CD14-positive monocyte (primary cell): ENCODE data around the gene GREB1. TPM values are rescaled to one million over a fixed set of nuclear protein-coding genes. Genes with fewer than 3 reads are reported as not detected.

Experiments
- DNase-seq, 3 donors: peaks; one replicate each; pipeline ENCODE4 v3.0.0-alpha.2; 2011 to 2022
- H2AFZ ChIP-seq: 2 replicates; pipeline ENCODE4 v1.6.0; 2012; ENCODE audit warnings: mild to moderate bottlenecking, low read depth, low read length, inconsistent platforms; ENCODE audit not compliant: insufficient read depth, poor library complexity, severe bottlenecking
- H3K27ac ChIP-seq, 2 donors: 1 replicate in 1 of 2; 2 replicates in 1 of 2; pipeline ENCODE4 v1.5.1; 2012 to 2013; ENCODE audit warnings: low read length in 2 of 2, control low read depth in 1 of 2, inconsistent platforms in 1 of 2, low read depth in 1 of 2, mild to moderate bottlenecking in 1 of 2
- H3K27me3 ChIP-seq, 2 donors: one replicate each; pipeline versions ENCODE4 v1.6.0 to v1.6.1; 2011 to 2013; ENCODE audit warnings: low read length in 2 of 2; ENCODE audit not compliant: control insufficient read depth in 2 of 2, insufficient read depth in 2 of 2
- H3K36me3 ChIP-seq, 2 donors: replicated peaks in 1 of 2; 1 replicate in 1 of 2; 2 replicates in 1 of 2; pipeline versions ENCODE4 v1.5.1 to v1.6.1; 2012 to 2013; ENCODE audit warnings: low read length in 2 of 2, control low read depth in 1 of 2, inconsistent platforms in 1 of 2, mild to moderate bottlenecking in 1 of 2; ENCODE audit not compliant: insufficient read depth in 2 of 2, control insufficient read depth in 1 of 2
- H3K4me1 ChIP-seq, 2 donors: 1 replicate in 1 of 2; 2 replicates in 1 of 2; pipeline versions ENCODE4 v1.5.1 to v1.6.1; 2012 to 2013; ENCODE audit warnings: low read length in 2 of 2, control low read depth in 1 of 2, inconsistent platforms in 1 of 2, mild to moderate bottlenecking in 1 of 2, moderate library complexity in 1 of 2; ENCODE audit not compliant: insufficient read depth in 2 of 2, control insufficient read depth in 1 of 2
- H3K4me2 ChIP-seq: replicated peaks from 2 replicates; pipeline ENCODE3; 2012; ENCODE audit warnings: low read length, moderate library complexity, mild to moderate bottlenecking; ENCODE audit not compliant: poor library complexity, severe bottlenecking; ENCODE audit errors: extremely low read depth
- H3K4me3 ChIP-seq, 3 experiments: fragments of 200-600 bp in 1 of 3; sonication (generic) in 1 of 3; replicated peaks in 1 of 3; 1 replicate in 2 of 3; 2 replicates in 1 of 3; pipeline ENCODE4 v1.5.1; 2011 to 2013; ENCODE audit warnings: low read length in 3 of 3, mild to moderate bottlenecking in 3 of 3, control low read depth in 2 of 3, low read depth in 2 of 3, inconsistent platforms in 1 of 3, moderate library complexity in 1 of 3
- H3K79me2 ChIP-seq: 2 replicates; pipeline ENCODE4 v1.6.0; 2012; ENCODE audit warnings: mild to moderate bottlenecking, control low read depth, inconsistent platforms, low read length, moderate library complexity; ENCODE audit not compliant: insufficient read depth
- H3K9ac ChIP-seq: 2 replicates; pipeline ENCODE4 v1.6.0; 2017; ENCODE audit warnings: low read length, mild to moderate bottlenecking; ENCODE audit not compliant: insufficient read depth, poor library complexity, severe bottlenecking
- H3K9me3 ChIP-seq, 2 donors: replicated peaks in 1 of 2; 1 replicate in 1 of 2; 2 replicates in 1 of 2; pipeline versions ENCODE4 v1.5.1 to v1.6.1; 2012 to 2013; ENCODE audit warnings: low read length in 2 of 2, control low read depth in 1 of 2; ENCODE audit not compliant: control insufficient read depth in 1 of 2, insufficient read depth in 1 of 2
- H4K20me1 ChIP-seq: 2 replicates; pipeline ENCODE4 v1.6.0; 2012; ENCODE audit warnings: mild to moderate bottlenecking, low read length, control low read depth, moderate library complexity; ENCODE audit not compliant: insufficient read depth
- H3K27ac Mint-ChIP-seq, 7 donors: one replicate each; pipeline ENCODE4 v1.8.0; 2020; ENCODE audit warnings: mild to moderate bottlenecking in 7 of 7, mixed read lengths in 7 of 7, moderate library complexity in 6 of 7, inconsistent platforms in 2 of 7
- H3K27me3 Mint-ChIP-seq, 3 donors: one replicate each; pipeline ENCODE4 v1.8.0; 2021 to 2022; ENCODE audit warnings: low read depth in 3 of 3, mild to moderate bottlenecking in 3 of 3, mixed read lengths in 3 of 3, moderate library complexity in 3 of 3, inconsistent platforms in 1 of 3
- H3K36me3 Mint-ChIP-seq, 2 donors: one replicate each; pipeline ENCODE4 v1.8.0; 2020; ENCODE audit warnings: mixed read lengths in 2 of 2, inconsistent platforms in 1 of 2, mild to moderate bottlenecking in 1 of 2
- H3K4me1 Mint-ChIP-seq: one replicate; pipeline ENCODE4 v1.8.0; 2020; ENCODE audit warnings: mild to moderate bottlenecking, mixed read lengths
- H3K4me3 Mint-ChIP-seq, 2 donors: one replicate each; pipeline ENCODE4 v1.8.0; 2020; ENCODE audit warnings: mild to moderate bottlenecking in 2 of 2, mixed read lengths in 2 of 2, moderate library complexity in 1 of 2
- H3K9me3 Mint-ChIP-seq, 7 donors: one replicate each; pipeline ENCODE4 v1.8.0; 2020 to 2022; ENCODE audit warnings: mixed read lengths in 7 of 7, mild to moderate bottlenecking in 6 of 7, moderate library complexity in 6 of 7, inconsistent platforms in 2 of 7
- CTCF ChIP-seq: fragments of 200-600 bp; IDR thresholded peaks from one replicate; pipeline ENCODE4 v1.8.0; 2022; ENCODE audit warnings: antibody characterized with exemption, mild to moderate bottlenecking
- WGBS: methylation state at CpG from one replicate; pipeline ENCODE4 v1.1.5; 2013; ENCODE audit warnings: missing lambda C conversion rate; ENCODE audit not compliant: insufficient coverage; 5-methylcytosine and 5-hydroxymethylcytosine counted together
- intact Hi-C, 2 donors: fragments of 100-400 bp; cut with micrococcal nuclease; formaldehyde crosslinking; loops; one replicate each; pipeline versions ENCODE4 v1.15.0 to v1.15.1; 2023
- polyA plus RNA-seq, 3 donors: library from polyadenylated mRNA; depleted of rRNA in 1 of 3; unstranded in 2 of 3; stranded (reverse) in 1 of 3; fragments of 300-500 nt in 2 of 3; fragments of >200 nt in 1 of 3; fragmentation: Illumina TruSeq in 2 of 3; gene quantifications; 1 replicate in 2 of 3; 2 replicates in 1 of 3; pipeline ENCODE4 v1.2.3, GENCODE V29; 2012 to 2021

Gene GREB1
- polyA plus RNA-seq, 3 donors, result not detected

DNA sequence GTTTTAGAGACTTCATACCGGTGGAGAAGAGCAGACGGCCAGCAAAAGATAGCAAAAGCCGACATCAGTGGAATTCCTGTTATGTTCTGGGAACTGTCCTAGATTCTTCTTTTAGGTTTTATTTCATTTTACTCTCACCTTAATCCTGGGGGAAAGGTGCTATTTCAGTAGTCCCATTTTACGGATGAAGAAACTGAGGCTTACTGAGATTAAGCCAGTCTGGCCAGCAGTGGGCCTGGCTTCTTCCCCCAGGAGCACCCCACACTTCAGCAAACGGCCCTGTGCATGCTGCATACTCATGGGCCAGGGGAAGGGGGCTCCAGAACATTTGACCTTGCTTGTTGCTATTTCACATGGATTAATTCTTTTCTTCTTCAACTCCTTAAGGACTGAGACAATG is 79.5 kb downstream of the GREB1 start:
- H3K4me3 ChIP-seq, result no peak overlapping the region
- Mint-ChIP-seq H3K27ac (no peak overlapping the region), H3K4me1 (peaks cover 4% of the 10 kb centered on the region), H3K36me3 (no peaks in the 10 kb centered on the region), H3K9me3 (no peaks in the 10 kb centered on the region), H3K27me3 (peaks cover 3 to 9% (median 6%) of the 10 kb centered on the region in 3 donors), H3K4me3 (no peak overlapping the region)
- 75% methylated on average over 2 of the region's 5 CpGs for WGBS
- no peaks in the 10 kb centered on the region for H3K79me2 ChIP-seq
- no peaks in the 10 kb centered on the region for H3K9me3 ChIP-seq
- H3K4me2 ChIP-seq, result no peak overlapping the region
- no peak overlapping the region for H2AFZ ChIP-seq
- TF ChIP-seq CTCF, result no peak
- no peak for DNase-seq
- H3K9ac ChIP-seq, result no peak overlapping the region
- H3K4me1 ChIP-seq, result no peaks in the 10 kb centered on the region
- H3K36me3 ChIP-seq, result no peaks in the 10 kb centered on the region
- H3K27me3 ChIP-seq, result no peaks in the 10 kb centered on the region
- intact Hi-C loops, result no loop called here
- H3K27ac ChIP-seq, result no peak overlapping the region
- H4K20me1 ChIP-seq, result no peaks in the 10 kb centered on the region

- intact Hi-C loops, result no loop called here
- H3K27me3 Mint-ChIP-seq, result peaks cover 3 to 11% (median 3%) of the 10 kb centered on the region in 3 donors
- no peaks in the 10 kb centered on the region for H3K9me3 ChIP-seq
- no peaks in the 10 kb centered on the region for H3K9me3 Mint-ChIP-seq
- H3K4me3 ChIP-seq, result no peak overlapping the region
- H3K4me3 Mint-ChIP-seq, result no peak overlapping the region
- 94% methylated on average over 2 of the region's 3 CpGs for WGBS
- H3K36me3 ChIP-seq, result no peaks in the 10 kb centered on the region
- H3K79me2 ChIP-seq, result no peaks in the 10 kb centered on the region
- H2AFZ ChIP-seq, result no peak overlapping the region
- TF ChIP-seq CTCF, result no peak
- H3K27ac ChIP-seq, result no peak overlapping the region
- no peak for DNase-seq
- no peaks in the 10 kb centered on the region for H3K4me1 ChIP-seq
- no peak overlapping the region for H3K27ac Mint-ChIP-seq
- H3K36me3 Mint-ChIP-seq, result no peaks in the 10 kb centered on the region
- H3K4me1 Mint-ChIP-seq, result peaks cover 4% of the 10 kb centered on the region
- no peaks in the 10 kb centered on the region for H3K27me3 ChIP-seq
- H4K20me1 ChIP-seq, result no peaks in the 10 kb centered on the region
- no peak overlapping the region for H3K4me2 ChIP-seq
- H3K9ac ChIP-seq, result no peak overlapping the region
These were observed 81.4 kb downstream of the GREB1 start for GRCh38 chr2:11615209-11615608.
